Breast epithelium (tissue), 3 donors: ENCODE measurements around the gene TMEM203.

ENCODE experiments used
- POLR2A ChIP-seq: fragments of 450-650 bp; IDR thresholded peaks from one replicate; pipeline ENCODE4 v1.6.1; 2016; ENCODE audit warnings: antibody characterized with exemption, mild to moderate bottlenecking, moderate library complexity
- POLR2AphosphoS5 ChIP-seq, 3 donors: sonication (generic); formaldehyde crosslinking; IDR thresholded peaks; one replicate each; pipeline ENCODE4 v1.6.1; 2017; ENCODE audit warnings: antibody characterized with exemption in 3 of 3
- TF ChIP-seq, protein P1 (sequence below), 3 donors: fragments of 450-650 bp; IDR thresholded peaks; one replicate each; pipeline ENCODE4 v1.5.1; 2016 to 2017; ENCODE audit warnings: antibody characterized with exemption in 3 of 3, mild to moderate bottlenecking in 3 of 3, moderate library complexity in 3 of 3

DNA sequence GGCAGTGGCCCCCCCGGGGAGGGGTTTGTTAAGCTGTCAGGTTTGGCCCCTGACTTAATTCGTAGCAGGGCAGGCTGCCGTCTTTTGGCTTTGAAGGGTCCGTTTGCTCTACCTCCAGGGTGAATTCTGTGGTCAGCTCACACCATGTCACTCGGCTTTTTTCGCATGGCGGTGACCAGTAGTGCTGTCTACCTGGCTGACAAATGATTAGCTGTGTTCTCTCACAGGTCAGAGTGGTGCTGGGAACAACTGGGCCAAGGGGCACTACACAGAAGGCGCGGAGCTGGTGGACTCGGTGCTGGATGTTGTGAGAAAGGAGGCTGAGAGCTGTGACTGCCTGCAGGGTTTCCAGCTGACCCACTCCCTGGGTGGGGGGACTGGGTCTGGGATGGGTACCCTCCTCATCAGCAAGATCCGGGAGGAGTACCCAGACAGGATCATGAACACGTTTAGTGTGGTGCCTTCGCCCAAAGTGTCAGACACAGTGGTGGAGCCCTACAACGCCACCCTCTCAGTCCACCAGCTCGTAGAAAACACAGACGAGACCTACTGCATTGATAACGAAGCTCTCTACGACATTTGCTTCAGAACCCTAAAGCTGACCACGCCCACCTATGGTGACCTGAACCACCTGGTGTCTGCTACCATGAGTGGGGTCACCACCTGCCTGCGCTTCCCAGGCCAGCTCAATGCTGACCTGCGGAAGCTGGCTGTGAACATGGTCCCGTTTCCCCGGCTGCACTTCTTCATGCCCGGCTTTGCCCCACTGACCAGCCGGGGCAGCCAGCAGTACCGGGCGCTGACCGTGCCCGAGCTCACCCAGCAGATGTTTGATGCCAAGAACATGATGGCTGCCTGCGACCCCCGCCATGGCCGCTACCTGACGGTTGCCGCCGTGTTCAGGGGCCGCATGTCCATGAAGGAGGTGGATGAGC lies 37.1 kb upstream of the TMEM203 start:
- TF ChIP-seq, protein P1, sequence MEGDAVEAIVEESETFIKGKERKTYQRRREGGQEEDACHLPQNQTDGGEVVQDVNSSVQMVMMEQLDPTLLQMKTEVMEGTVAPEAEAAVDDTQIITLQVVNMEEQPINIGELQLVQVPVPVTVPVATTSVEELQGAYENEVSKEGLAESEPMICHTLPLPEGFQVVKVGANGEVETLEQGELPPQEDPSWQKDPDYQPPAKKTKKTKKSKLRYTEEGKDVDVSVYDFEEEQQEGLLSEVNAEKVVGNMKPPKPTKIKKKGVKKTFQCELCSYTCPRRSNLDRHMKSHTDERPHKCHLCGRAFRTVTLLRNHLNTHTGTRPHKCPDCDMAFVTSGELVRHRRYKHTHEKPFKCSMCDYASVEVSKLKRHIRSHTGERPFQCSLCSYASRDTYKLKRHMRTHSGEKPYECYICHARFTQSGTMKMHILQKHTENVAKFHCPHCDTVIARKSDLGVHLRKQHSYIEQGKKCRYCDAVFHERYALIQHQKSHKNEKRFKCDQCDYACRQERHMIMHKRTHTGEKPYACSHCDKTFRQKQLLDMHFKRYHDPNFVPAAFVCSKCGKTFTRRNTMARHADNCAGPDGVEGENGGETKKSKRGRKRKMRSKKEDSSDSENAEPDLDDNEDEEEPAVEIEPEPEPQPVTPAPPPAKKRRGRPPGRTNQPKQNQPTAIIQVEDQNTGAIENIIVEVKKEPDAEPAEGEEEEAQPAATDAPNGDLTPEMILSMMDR (IDR thresholded peaks at IDR 0.05), result no peak
- peak in 1 of 3 donors; percentile 54 for TF ChIP-seq POLR2AphosphoS5 (IDR thresholded peaks at IDR 0.05)
- no peak for TF ChIP-seq POLR2A
